Measurements from ENCODE around the gene WAPL. TPM values are rescaled to one million over a fixed set of nuclear protein-coding genes. Genes with fewer than 3 reads are reported as not detected.
A peak's percentile ranks its signal among the peaks of the same experiment; 100 is the strongest.

Gene WAPL
- total and polyA plus RNA-seq, 2 of the 13 experiments (the other 11 are each of a cell fraction or from before 2014, with no cell fraction given) = 13.2 to 43.5 TPM

GRCh38 chr10:86440874-86441843, 80.4 kb downstream of the WAPL start (continued):
- TF ChIP-seq ZKSCAN8 (CRISPR knock-in tag; IDR thresholded peaks at IDR 0.05; ENCODE audit: borderline replicate concordance) (peak; percentile 68), FOXJ3 (CRISPR knock-in tag; IDR thresholded peaks at IDR 0.05; ENCODE audit: borderline replicate concordance) (peak; percentile 42; the same call in 1 of the 2 replicates), SIN3A (IDR thresholded peaks at IDR 0.05; ENCODE audit: borderline replicate concordance, low read depth, low read length) (0 out of 2 replicates have a peak, but pooled peaks have one; percentile 11), ZNF207 (IDR thresholded peaks at IDR 0.05; ENCODE audit: borderline replicate concordance) (no peak), ARID5B (CRISPR knock-in tag; IDR thresholded peaks at IDR 0.05) (peak; percentile 92), ZNF574 (CRISPR knock-in tag; IDR thresholded peaks at IDR 0.05) (0 out of 2 replicates have a peak, but pooled peaks have one; percentile 38), ATF4 (CRISPR knock-in tag; IDR thresholded peaks at IDR 0.05) (peak in 1 of 2 experiments; percentile 47; a peak in 1 of 4 replicates), UBTF (CRISPR knock-in tag; IDR thresholded peaks at IDR 0.05) (0 out of 2 replicates have a peak, but pooled peaks have one; percentile 24), HNF4A (CRISPR knock-in tag; IDR thresholded peaks at IDR 0.05) (peak; percentile 93), RFX1 (IDR thresholded peaks at IDR 0.05) (peak; percentile 21; the same call in 1 of the 2 replicates), POGK (CRISPR knock-in tag; conservative IDR thresholded peaks at IDR 0.05) (0 out of 2 replicates have a peak, but pooled peaks have one; percentile 14), CBX5 (CRISPR knock-in tag; IDR thresholded peaks at IDR 0.05; ENCODE audit: borderline replicate concordance) (no peak), SIX4 (CRISPR knock-in tag; IDR thresholded peaks at IDR 0.05) (peak; percentile 80), HNRNPUL1 (IDR thresholded peaks at IDR 0.05; ENCODE audit: low read depth, low read length) (peak; percentile 64; the same call in 1 of the 2 replicates)
